Measurements from ENCODE around the gene ADK. TPM values are rescaled to one million over a fixed set of nuclear protein-coding genes. Genes with fewer than 3 reads are reported as not detected.

The ADK gene
- total and polyA plus RNA-seq, 2 donors from 2014 or later: 33.0 to 38.3 TPM

DNA sequence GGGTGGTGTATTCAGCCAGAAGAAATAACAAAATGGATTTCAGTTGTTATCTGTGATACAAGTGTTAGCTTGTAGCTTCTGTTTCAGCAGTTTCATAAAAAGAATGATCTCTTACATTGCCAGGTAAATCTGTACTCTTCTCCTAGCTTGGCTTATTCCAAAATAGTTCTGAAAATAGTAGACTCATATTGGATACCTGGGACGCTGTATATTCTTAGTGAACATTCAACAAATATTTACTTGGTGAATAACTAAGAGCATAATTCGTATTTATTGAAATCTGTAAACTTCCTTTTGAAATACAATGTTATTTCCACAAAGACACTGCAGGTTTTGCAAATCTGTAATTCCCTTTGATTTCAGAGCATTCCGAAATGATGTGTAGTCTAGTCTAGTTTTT, 249.2 kb downstream of the ADK start:
- no peak overlapping the region for H3K27ac ChIP-seq (ENCODE audit: low read depth in 2 of 2, low read length in 2 of 2)
- no peak overlapping the region for H3K4me3 ChIP-seq (ENCODE audit: low read length in 3 of 3)
- FAIRE-seq: no peak
- no peak overlapping the region for H3K9ac ChIP-seq (ENCODE audit: low read length in 3 of 3)
- no peak for DNase-seq
- intact Hi-C loops (cut with DNase I): no loop called here
- H3K9me3 ChIP-seq (ENCODE audit: control insufficient read depth in 2 of 3, insufficient read depth in 1 of 3, low read length in 3 of 3): no peaks in the 10 kb centered on the region
- no peaks in the 10 kb centered on the region for H3K36me3 ChIP-seq (ENCODE audit: control insufficient read depth in 2 of 3, insufficient read depth in 3 of 3, low read length in 3 of 3)
- TF ChIP-seq, protein P1, sequence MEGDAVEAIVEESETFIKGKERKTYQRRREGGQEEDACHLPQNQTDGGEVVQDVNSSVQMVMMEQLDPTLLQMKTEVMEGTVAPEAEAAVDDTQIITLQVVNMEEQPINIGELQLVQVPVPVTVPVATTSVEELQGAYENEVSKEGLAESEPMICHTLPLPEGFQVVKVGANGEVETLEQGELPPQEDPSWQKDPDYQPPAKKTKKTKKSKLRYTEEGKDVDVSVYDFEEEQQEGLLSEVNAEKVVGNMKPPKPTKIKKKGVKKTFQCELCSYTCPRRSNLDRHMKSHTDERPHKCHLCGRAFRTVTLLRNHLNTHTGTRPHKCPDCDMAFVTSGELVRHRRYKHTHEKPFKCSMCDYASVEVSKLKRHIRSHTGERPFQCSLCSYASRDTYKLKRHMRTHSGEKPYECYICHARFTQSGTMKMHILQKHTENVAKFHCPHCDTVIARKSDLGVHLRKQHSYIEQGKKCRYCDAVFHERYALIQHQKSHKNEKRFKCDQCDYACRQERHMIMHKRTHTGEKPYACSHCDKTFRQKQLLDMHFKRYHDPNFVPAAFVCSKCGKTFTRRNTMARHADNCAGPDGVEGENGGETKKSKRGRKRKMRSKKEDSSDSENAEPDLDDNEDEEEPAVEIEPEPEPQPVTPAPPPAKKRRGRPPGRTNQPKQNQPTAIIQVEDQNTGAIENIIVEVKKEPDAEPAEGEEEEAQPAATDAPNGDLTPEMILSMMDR (IDR thresholded peaks at IDR 0.05; ENCODE audit: borderline replicate concordance, extremely low read depth, insufficient read depth): no peak
- H3K4me1 ChIP-seq (ENCODE audit: control insufficient read depth in 2 of 3, insufficient read depth in 2 of 3, low read depth in 1 of 3, low read length in 3 of 3): no peaks in the 10 kb centered on the region
- H3K27me3 ChIP-seq (ENCODE audit: control insufficient read depth, insufficient read depth, low read length): no peaks in the 10 kb centered on the region

DNA sequence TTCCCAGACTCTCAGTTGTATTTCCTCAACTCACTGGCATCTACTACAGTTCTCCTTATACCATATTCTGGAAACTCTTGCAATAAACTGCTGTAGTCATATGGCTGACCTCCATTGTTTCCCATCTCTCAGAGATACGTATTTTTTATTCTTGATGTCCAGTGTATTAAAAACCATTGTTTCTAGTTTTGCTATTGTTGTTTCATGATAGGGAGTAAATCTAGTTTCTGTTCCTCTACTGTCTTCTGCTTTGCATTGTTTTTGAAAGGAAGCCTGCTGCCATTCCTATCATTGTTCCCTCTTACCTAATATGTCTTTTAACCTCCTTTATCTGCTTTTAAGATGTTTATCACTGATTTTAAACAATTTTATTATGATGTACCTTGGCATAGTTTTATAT, 255.0 kb downstream of the ADK start:
- TF ChIP-seq, protein P1 (IDR thresholded peaks at IDR 0.05; ENCODE audit: borderline replicate concordance, extremely low read depth, insufficient read depth): no peak
- Histone ChIP-seq H3K27me3 (ENCODE audit: control insufficient read depth, insufficient read depth, low read length) (no peaks in the 10 kb centered on the region), H3K9me3 (ENCODE audit: control insufficient read depth in 2 of 3, insufficient read depth in 1 of 3, low read length in 3 of 3) (no peaks in the 10 kb centered on the region), H3K27ac (ENCODE audit: low read depth in 2 of 2, low read length in 2 of 2) (no peak overlapping the region), H3K4me1 (ENCODE audit: control insufficient read depth in 2 of 3, insufficient read depth in 2 of 3, low read depth in 1 of 3, low read length in 3 of 3) (no peaks in the 10 kb centered on the region), H3K4me3 (ENCODE audit: low read length in 3 of 3) (no peak overlapping the region), H3K9ac (ENCODE audit: low read length in 3 of 3) (no peak overlapping the region), H3K36me3 (ENCODE audit: control insufficient read depth in 2 of 3, insufficient read depth in 3 of 3, low read length in 3 of 3) (no peaks in the 10 kb centered on the region)
- DNase-seq (no peak), FAIRE-seq (no peak)
- intact Hi-C loops (cut with DNase I): no loop called here

- Histone ChIP-seq H3K9me3 (ENCODE audit: control insufficient read depth in 2 of 3, insufficient read depth in 1 of 3, low read length in 3 of 3) (no peaks in the 10 kb centered on the region), H3K27ac (ENCODE audit: low read depth in 2 of 2, low read length in 2 of 2) (no peak overlapping the region), H3K36me3 (ENCODE audit: control insufficient read depth in 2 of 3, insufficient read depth in 3 of 3, low read length in 3 of 3) (no peaks in the 10 kb centered on the region), H3K9ac (ENCODE audit: low read length in 3 of 3) (no peak overlapping the region), H3K4me1 (ENCODE audit: control insufficient read depth in 2 of 3, insufficient read depth in 2 of 3, low read depth in 1 of 3, low read length in 3 of 3) (no peaks in the 10 kb centered on the region), H3K4me3 (ENCODE audit: low read length in 3 of 3) (no peak overlapping the region), H3K27me3 (ENCODE audit: control insufficient read depth, insufficient read depth, low read length) (no peaks in the 10 kb centered on the region)
- no peak for FAIRE-seq
- intact Hi-C loops (cut with DNase I): no loop called here
- DNase-seq: no peak
- TF ChIP-seq, protein P1 (IDR thresholded peaks at IDR 0.05; ENCODE audit: borderline replicate concordance, extremely low read depth, insufficient read depth): no peak
Observed at GRCh38 chr10:74415146-74415839, 264.3 kb downstream of the ADK start.

DNA sequence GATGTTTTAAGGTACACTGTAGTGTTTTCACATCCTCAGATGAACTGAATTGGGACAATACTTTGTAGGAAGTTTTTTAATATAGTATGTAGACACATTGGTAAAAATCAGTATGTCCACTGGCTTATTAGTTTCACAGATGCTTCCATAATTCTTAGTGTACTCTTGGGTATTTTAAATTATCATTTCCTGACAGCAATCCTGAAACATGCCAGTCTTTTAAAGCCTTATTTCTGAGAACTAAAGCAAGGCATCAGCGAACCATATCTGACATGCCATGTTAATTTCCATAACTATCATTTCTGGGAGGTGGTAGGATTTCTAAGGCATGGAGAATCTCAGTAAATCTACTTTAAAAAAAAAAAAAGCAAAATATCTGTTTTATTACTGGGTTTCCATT, 266.4 kb downstream of the ADK start:
- Histone ChIP-seq H3K9ac (ENCODE audit: low read length in 3 of 3) (no peak overlapping the region), H3K9me3 (ENCODE audit: control insufficient read depth in 2 of 3, insufficient read depth in 1 of 3, low read length in 3 of 3) (no peaks in the 10 kb centered on the region), H3K27me3 (ENCODE audit: control insufficient read depth, insufficient read depth, low read length) (no peaks in the 10 kb centered on the region), H3K4me1 (ENCODE audit: control insufficient read depth in 2 of 3, insufficient read depth in 2 of 3, low read depth in 1 of 3, low read length in 3 of 3) (no peaks in the 10 kb centered on the region), H3K27ac (ENCODE audit: low read depth in 2 of 2, low read length in 2 of 2) (no peak overlapping the region), H3K36me3 (ENCODE audit: control insufficient read depth in 2 of 3, insufficient read depth in 3 of 3, low read length in 3 of 3) (no peaks in the 10 kb centered on the region), H3K4me3 (ENCODE audit: low read length in 3 of 3) (no peak overlapping the region)
- TF ChIP-seq, protein P1 (IDR thresholded peaks at IDR 0.05; ENCODE audit: borderline replicate concordance, extremely low read depth, insufficient read depth): no peak
- intact Hi-C loops (cut with DNase I): no loop called here
- DNase-seq (no peak), FAIRE-seq (no peak)
